ENCODE results near the gene THRB.

DNA sequence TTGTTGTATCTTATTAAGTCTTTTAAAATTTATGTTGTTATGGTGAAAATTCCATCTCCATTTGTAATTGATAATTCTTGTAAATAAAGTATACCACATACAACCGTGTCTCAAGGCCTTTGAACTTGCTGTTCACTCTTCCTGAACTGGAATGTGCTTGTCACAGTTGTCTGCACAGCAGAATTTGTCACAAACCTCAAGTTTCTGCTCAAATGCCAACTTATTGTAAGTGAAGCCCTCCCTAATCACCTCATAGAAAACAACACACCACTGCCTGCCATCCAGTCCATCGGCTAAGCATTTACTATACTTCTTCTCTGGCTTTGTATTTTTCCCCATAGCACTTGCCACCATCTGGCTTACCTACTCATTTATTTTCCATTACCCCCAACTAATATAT, 192.3 kb downstream of the THRB start:
- TF ChIP-seq POLR2AphosphoS5 (IDR thresholded peaks at IDR 0.05; ENCODE audit: borderline replicate concordance, low read depth, low read length) (no peak), EZH2 (IDR thresholded peaks at IDR 0.05) (no peak)
